CD4-positive, alpha-beta T cell (primary cell): ENCODE data around the gene OBP2B. TPM values are rescaled to one million over a fixed set of nuclear protein-coding genes. Genes with fewer than 3 reads are reported as not detected.
"Not testable (repeated sequence)": the region's sequence is repeated elsewhere in the genome, so short reads cannot be mapped to it uniquely, and the experiment has no call there.

Experiments used
- ATAC-seq: fragments of 200-7000 bp; cut with Tn5 transposase; one replicate; pipeline ENCODE4 v1.10.0; 2022; ENCODE audit warnings: mild to moderate bottlenecking; ENCODE audit not compliant: poor library complexity
- CTCF ChIA-PET: fragments of 350-600 bp; sonication (Branson Sonifier 250); formaldehyde crosslinking; loops from one replicate; lab custom pipeline; 2021; ENCODE audit warnings: antibody characterized with exemption, inconsistent platforms; lab: Charles Lee
- POLR2A ChIA-PET: fragments of 350-600 bp; sonication (Branson Sonifier 250); formaldehyde crosslinking; loops from one replicate; lab custom pipeline; 2021; ENCODE audit warnings: antibody characterized with exemption, inconsistent platforms; lab: Charles Lee
- DNase-seq, 14 experiments: peaks; one replicate each; pipeline ENCODE4 v3.0.0-alpha.2; 2013 to 2020; ENCODE audit warnings: mixed read lengths in 2 of 14
- H3K27ac ChIP-seq, 2 donors: one replicate each; pipeline versions ENCODE4 v1.5.1 to v1.7.0; 2013; ENCODE audit warnings: low read length in 2 of 2, low read depth in 1 of 2, mild to moderate bottlenecking in 1 of 2
- H3K27me3 ChIP-seq, 2 experiments: 1 replicate in 1 of 2; 2 replicates in 1 of 2; pipeline versions ENCODE4 v1.6.1 to v1.7.0; 2013; ENCODE audit warnings: low read length in 2 of 2, control low read depth in 1 of 2, mild to moderate bottlenecking in 1 of 2, moderate library complexity in 1 of 2; ENCODE audit not compliant: insufficient read depth in 2 of 2, control insufficient read depth in 1 of 2
- H3K36me3 ChIP-seq: one replicate; pipeline ENCODE4 v1.6.1; 2013; ENCODE audit warnings: low read length, control low read depth; ENCODE audit not compliant: insufficient read depth
- H3K4me1 ChIP-seq: one replicate; pipeline ENCODE4 v1.6.1; 2013; ENCODE audit warnings: low read length, control low read depth; ENCODE audit not compliant: insufficient read depth
- H3K4me3 ChIP-seq: one replicate; pipeline ENCODE4 v1.5.1; 2013; ENCODE audit warnings: mild to moderate bottlenecking, low read length, moderate library complexity
- H3K9me3 ChIP-seq, 2 experiments: 1 replicate in 1 of 2; 2 replicates in 1 of 2; pipeline versions ENCODE4 v1.6.1 to v1.7.0; 2013; ENCODE audit warnings: low read length in 2 of 2, mild to moderate bottlenecking in 2 of 2, control low read depth in 1 of 2, moderate library complexity in 1 of 2; ENCODE audit not compliant: control insufficient read depth in 1 of 2, insufficient read depth in 1 of 2
- H3K27ac Mint-ChIP-seq: one replicate; pipeline ENCODE4 v1.8.0; 2020; ENCODE audit warnings: mixed read lengths
- H3K27me3 Mint-ChIP-seq: one replicate; pipeline ENCODE4 v1.8.0; 2021; ENCODE audit warnings: mixed read lengths
- H3K36me3 Mint-ChIP-seq: one replicate; pipeline ENCODE4 v1.8.0; 2021; ENCODE audit warnings: low read depth, mixed read lengths
- H3K4me1 Mint-ChIP-seq: one replicate; pipeline ENCODE4 v1.8.0; 2021; ENCODE audit warnings: low read depth, mixed read lengths
- H3K4me3 Mint-ChIP-seq: one replicate; pipeline ENCODE4 v1.8.0; 2020; ENCODE audit warnings: mild to moderate bottlenecking, mixed read lengths
- H3K9me3 Mint-ChIP-seq: one replicate; pipeline ENCODE4 v1.8.0; 2020; ENCODE audit warnings: mixed read lengths
- intact Hi-C, 2 experiments: fragments of 100-400 bp; cut with DNase I in 1 of 2; cut with micrococcal nuclease in 1 of 2; formaldehyde crosslinking; loops; one replicate each; pipeline versions ENCODE4 v1.15.1 to v1.9.0; 2023 to 2025; cut with DNase I, micrococcal nuclease
- total RNA-seq, 174 experiments: library from RNA in 2 of 174; stranded (reverse) in 2 of 174; gene quantifications; one replicate each; pipeline ENCODE4 v1.2.3 and lab custom pipeline; 2021 to 2026
- TF ChIP-seq, protein P1 (sequence below): fragments of 200-600 bp; IDR thresholded peaks from one replicate; pipeline ENCODE4 v1.8.0; 2022; ENCODE audit warnings: antibody characterized with exemption, mild to moderate bottlenecking

Gene OBP2B
- total RNA-seq, 2 experiments from 2014 or later: not detected

DNA sequence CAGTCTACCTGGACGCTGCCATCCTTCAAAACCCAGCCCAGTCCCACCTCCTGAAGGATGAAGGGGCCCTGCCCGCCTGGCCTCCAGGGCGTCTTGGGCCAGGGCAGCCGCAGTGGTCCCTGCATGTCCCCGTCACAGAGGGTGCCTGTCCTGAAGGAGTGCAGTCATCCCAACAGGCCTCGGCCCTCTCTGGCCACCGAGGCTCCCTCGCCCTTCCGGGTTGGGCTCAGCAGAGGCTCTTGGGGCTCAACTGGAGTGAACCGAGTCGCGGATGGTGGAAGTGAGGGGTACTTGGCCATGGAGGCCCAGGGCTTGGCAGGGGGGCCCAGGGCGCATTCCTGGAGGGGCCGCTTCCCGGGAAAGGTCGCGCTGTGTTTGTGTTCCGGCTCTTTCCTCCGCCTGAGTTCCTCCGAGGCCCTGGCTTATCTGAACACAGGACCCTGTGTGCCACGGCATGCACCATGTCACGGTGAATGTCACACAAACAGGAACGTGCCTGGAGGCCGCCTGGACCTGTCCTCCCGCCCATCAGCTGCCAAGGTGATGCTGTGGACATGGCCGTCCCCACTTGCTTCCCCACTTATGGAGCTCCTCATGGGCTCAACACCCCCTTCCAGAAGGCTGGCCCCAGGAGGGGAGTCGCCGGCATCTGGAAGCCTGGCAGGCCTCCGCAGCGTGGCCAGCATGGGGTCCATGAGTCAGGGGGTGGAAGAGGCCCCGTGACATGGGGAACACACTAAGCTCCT, 25.7 kb upstream of the OBP2B start:
- H3K27me3 ChIP-seq: peaks cover 4 to 11% of the 10 kb centered on the region in 2 experiments
- DNase-seq: no peak
- TF ChIP-seq, protein P1, sequence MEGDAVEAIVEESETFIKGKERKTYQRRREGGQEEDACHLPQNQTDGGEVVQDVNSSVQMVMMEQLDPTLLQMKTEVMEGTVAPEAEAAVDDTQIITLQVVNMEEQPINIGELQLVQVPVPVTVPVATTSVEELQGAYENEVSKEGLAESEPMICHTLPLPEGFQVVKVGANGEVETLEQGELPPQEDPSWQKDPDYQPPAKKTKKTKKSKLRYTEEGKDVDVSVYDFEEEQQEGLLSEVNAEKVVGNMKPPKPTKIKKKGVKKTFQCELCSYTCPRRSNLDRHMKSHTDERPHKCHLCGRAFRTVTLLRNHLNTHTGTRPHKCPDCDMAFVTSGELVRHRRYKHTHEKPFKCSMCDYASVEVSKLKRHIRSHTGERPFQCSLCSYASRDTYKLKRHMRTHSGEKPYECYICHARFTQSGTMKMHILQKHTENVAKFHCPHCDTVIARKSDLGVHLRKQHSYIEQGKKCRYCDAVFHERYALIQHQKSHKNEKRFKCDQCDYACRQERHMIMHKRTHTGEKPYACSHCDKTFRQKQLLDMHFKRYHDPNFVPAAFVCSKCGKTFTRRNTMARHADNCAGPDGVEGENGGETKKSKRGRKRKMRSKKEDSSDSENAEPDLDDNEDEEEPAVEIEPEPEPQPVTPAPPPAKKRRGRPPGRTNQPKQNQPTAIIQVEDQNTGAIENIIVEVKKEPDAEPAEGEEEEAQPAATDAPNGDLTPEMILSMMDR: no peak
- no peaks in the 10 kb centered on the region for H3K36me3 Mint-ChIP-seq
- H3K27ac ChIP-seq: no peak overlapping the region
- no peak overlapping the region for H3K4me3 Mint-ChIP-seq
- peaks cover 0 to 16% of the 10 kb centered on the region in 2 experiments for H3K9me3 ChIP-seq
- H3K36me3 ChIP-seq: no peaks in the 10 kb centered on the region
- no peaks in the 10 kb centered on the region for H3K9me3 Mint-ChIP-seq
- CTCF ChIA-PET: no interaction called here
- peaks cover 10% of the 10 kb centered on the region for H3K4me1 Mint-ChIP-seq
- no peak overlapping the region for H3K27ac Mint-ChIP-seq
- POLR2A ChIA-PET: no interaction called here
- H3K4me3 ChIP-seq: no peak overlapping the region
- peaks cover 13% of the 10 kb centered on the region for H3K4me1 ChIP-seq
- intact Hi-C loops: no loop called here
- peaks cover 22% of the 10 kb centered on the region for H3K27me3 Mint-ChIP-seq
- no peak for ATAC-seq

DNA sequence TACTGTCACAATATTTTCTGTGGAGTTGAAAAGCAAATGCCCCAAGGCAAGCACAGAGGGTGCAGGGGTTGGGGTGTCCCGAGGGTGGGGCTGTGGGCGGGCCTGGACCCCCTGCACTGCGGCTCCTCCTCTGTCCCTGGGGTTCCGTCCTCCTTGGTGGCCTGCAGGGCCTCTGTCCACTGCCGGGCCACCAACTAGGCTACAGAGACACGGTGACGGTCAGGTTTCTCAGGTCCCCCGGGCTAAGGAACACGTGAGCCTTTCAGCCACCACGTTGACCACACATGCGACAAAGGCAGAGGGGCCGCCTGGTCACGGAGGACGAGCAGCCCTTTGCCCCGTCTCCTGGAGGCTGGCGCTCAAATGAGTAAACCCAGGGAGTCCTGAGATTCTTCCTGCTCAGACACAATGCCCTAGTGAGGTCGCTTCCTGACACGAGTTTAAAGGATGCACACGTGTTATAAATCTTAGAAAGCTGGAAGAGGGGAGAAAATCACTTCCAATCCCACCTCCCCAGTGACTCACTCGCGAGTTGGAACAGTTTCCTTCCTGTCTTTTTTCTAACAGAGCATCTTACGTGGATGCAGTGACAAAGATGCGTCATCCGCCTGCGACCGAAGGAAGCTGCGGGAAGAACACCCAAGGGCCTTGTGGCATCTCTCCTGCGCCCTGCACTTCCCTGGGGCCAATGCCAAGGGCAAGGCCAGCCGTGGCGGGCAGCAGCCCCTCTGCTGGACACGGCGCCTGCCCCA, 24.8 kb upstream of the OBP2B start:
- CTCF ChIA-PET: no interaction called here
- no peak overlapping the region for H3K4me3 ChIP-seq
- TF ChIP-seq, protein P1: no peak
- intact Hi-C loops: no loop called here
- H3K27me3 Mint-ChIP-seq: peaks cover 16% of the 10 kb centered on the region
- ATAC-seq (no peak), DNase-seq (no peak)
- H3K4me3 Mint-ChIP-seq: no peak overlapping the region
- no peak overlapping the region for H3K27ac Mint-ChIP-seq
- POLR2A ChIA-PET: no interaction called here
- H3K27ac ChIP-seq: no peak overlapping the region
- H3K9me3 Mint-ChIP-seq: no peaks in the 10 kb centered on the region
- no peaks in the 10 kb centered on the region for H3K36me3 Mint-ChIP-seq
- H3K36me3 ChIP-seq: no peaks in the 10 kb centered on the region
- peaks cover 0 to 10% of the 10 kb centered on the region in 2 experiments for H3K9me3 ChIP-seq
- peaks cover 5% of the 10 kb centered on the region for H3K4me1 Mint-ChIP-seq
- peaks cover 2 to 8% of the 10 kb centered on the region in 2 experiments for H3K27me3 ChIP-seq
- peaks cover 6% of the 10 kb centered on the region for H3K4me1 ChIP-seq

DNA sequence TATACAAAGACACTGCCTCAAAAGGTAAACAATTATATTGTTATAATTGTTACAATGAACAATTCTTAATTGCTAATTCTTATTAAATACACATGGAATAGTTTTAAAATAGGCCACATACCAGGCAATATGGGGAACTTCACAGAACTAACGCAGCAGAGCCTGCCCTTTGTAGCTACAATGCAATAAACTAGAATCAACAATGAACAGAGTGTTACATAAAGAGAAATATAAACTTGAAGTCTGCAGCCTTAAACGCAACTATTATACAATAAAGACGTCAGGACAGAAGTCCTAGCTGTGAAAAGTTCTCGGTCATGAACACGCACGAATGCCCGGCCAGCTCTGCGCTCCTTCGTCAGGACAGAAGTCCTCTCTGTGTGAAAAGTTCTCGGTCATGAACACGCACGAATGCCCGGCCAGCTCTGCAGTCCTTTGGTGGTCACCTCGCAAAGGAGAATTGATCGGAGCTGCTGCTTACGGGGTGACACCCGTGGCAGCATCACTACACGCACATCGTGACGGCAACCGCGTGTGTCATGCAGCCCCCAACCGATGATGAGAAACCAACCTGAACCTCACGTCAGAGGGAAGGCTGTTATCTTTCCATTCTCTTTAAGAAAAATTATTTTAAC, 23.0 kb upstream of the OBP2B start:
- DNase-seq, intact Hi-C loops, H3K9me3 ChIP-seq, H3K4me3 ChIP-seq, CTCF ChIA-PET, H3K27ac ChIP-seq, H3K27me3 ChIP-seq, H3K4me3 Mint-ChIP-seq, H3K36me3 Mint-ChIP-seq, H3K36me3 ChIP-seq, POLR2A ChIA-PET, H3K27ac Mint-ChIP-seq, H3K9me3 Mint-ChIP-seq, H3K4me1 ChIP-seq, H3K27me3 Mint-ChIP-seq, H3K4me1 Mint-ChIP-seq, ATAC-seq: not testable (repeated sequence)

GRCh38 chr9:133230514-133230913, 21.5 kb upstream of the OBP2B start:
- intact Hi-C loops, H3K4me3 Mint-ChIP-seq, H3K27ac Mint-ChIP-seq, H3K9me3 Mint-ChIP-seq, DNase-seq, H3K9me3 ChIP-seq, H3K4me1 ChIP-seq, H3K4me3 ChIP-seq, H3K27ac ChIP-seq, H3K27me3 Mint-ChIP-seq, H3K4me1 Mint-ChIP-seq, POLR2A ChIA-PET, H3K36me3 Mint-ChIP-seq, ATAC-seq, H3K36me3 ChIP-seq, H3K27me3 ChIP-seq: not testable (repeated sequence)
- CTCF ChIA-PET: interaction anchor here (1.0 kb wide), 1 partner anchor 8 kb away, joined by 3 read pairs; no protein-coding TSS in a partner anchor
